CD4-positive, alpha-beta T cell treated with Interleukin-15 for 1 hour (primary cell): ENCODE data around the gene OSBPL9.
A peak's percentile ranks its signal among the peaks of the same experiment; 100 is the strongest.

Experiments
- DNase-seq: peaks from one replicate; pipeline ENCODE4 v3.0.0-alpha.2; 2020

Gene OSBPL9

GRCh38 chr1:51610637-51611036 is 6.3 kb upstream of the OSBPL9 start:
- DNase-seq: no peak

DNA sequence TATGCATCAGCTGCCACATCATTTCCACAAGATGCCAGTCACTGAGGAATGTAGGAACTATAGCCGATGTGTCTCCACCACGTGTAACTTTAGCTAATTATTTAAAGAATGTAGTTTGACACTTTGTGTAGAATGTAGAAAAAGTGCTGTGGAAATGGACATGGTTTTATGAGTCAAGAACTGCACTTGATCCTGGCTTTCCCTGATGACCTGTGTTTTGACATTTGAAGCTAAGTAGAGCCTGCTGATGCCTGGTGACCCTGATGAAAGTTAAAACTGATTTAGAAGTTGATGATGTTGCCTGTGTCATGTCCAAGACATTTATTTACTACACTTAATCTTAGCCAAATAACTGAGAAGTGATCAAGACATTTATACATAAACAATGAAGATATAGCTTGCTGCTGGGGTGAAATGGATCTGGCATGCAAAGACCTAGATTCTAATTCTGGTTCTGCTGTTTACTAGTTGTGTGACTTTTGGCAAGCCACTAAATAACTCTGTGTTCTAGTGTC is 4.4 kb upstream of the OSBPL9 start:
- DNase-seq: no peak

DNA sequence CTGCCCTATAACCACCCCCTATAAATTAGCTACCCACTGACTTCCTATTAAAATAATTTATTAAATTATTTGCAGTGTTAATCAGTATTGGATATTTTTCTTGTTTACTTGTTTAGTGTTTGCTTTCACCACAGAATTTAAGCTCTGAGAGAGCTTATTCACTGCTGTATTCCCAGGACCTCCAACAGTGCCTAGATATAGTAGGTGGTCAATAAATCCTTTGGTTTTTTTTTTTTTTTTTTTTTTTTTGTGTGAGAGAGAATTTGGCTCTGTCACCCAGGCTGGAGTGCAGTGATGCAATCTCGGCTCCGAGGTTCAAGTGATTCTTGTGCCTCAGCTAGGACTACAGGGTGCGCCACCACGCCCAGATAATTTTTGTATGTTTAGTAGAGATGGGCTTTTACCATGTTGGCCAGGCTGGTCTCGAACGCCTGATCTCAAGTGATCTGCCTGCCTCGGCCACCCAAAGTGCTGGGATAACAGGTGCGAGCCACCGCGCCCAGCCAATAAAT is 1.1 kb upstream of the OSBPL9 start:
- no peak for DNase-seq

GRCh38 chr1:51616490-51616889 is 402 bp upstream of the OSBPL9 start:
- DNase-seq: no peak

GRCh38 chr1:51618715-51619114 is 1.8 kb downstream of the OSBPL9 start:
- no peak for DNase-seq

GRCh38 chr1:51620470-51620869 is 3.6 kb downstream of the OSBPL9 start:
- DNase-seq: no peak

GRCh38 chr1:51621161-51621560 is 4.3 kb downstream of the OSBPL9 start:
- DNase-seq: no peak

DNA sequence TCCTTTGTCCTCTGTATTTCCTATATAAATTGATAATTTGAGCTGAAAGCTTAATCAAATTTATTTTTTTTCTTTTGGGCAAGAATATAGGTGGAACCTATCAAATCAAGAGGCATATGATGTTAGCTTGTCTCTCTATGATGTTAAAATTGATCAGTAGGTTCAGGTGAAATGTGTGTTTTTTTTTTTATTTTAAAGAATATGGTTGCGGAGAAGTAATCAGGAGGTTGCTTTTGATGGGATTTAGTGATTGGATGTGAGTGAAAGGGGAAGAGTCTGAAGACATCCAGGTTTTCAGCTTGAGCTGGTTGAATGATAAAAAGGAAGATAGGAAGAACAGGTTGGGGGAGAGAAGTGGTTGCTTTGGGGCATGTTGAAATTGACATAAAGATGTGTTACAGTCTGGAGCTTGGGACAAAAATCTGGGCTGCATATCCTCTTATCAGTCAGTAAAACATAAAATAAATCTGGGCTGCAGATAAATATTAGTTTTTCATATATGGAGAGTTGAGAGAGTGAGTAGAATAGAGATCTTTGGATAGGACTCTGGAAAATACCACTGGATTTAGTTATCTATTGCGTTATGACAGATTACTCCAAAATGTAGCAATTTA is 5.1 kb downstream of the OSBPL9 start:
- DNase-seq: no peak

DNA sequence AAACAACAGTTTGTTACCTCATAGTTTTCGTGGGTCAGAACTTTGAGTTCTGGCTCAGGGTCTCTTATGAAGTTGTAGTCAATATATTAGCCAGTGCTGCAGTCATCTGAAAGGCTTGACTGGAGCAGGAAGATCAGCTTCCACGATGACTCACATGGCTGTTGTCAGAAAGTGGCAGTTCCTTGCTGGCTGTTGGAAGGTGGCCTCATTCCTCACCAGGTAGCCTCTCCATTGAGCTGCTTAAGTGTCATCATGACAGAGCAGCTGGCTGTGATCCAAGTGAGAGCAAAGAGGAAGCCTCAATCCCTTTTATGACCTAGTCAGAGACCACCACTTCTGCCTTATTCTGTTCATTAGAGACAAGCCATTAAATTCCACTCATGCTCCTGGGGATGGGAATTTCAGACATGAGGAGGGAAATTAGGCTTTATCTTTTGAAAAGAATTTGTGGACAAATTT is 5.6 kb downstream of the OSBPL9 start:
- DNase-seq: peak; percentile 57

DNA sequence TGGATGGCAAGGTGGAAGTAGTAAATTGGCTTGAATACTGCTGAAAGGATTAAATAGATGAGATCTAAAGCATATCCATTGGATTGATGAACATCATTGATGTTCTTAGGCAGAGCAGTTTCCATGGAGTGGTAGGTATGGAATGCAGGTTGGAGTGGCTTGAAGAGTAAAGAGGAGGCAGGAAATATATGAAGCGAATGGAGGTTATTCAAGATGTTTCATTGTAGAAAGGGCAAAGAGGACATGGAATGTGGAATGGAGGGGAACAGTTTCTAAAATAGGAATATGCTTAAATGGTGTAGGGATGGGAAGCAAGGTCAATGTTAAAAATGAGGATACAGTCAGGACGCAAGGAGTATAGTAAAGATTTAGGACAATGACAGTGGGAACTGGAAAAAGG is 6.1 kb downstream of the OSBPL9 start:
- no peak for DNase-seq

DNA sequence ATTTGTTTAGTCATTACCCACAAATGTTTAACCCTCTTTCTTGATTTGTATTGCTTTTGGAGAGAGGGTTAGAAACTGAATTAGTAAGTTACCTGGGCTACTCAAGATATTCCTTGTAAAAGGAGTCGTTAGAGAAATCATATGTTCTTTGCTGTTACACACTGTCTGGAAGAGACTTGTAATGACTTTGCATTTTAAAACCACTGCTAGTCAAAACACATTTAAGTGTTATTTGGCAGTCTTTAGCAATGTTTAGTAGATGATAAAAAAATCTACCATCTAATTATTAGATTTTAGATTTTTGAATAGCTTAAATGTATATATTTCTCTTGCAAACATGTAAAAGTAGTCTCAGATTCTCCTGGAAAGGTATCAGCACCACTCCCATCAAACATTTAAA is 6.6 kb downstream of the OSBPL9 start:
- no peak for DNase-seq

DNA sequence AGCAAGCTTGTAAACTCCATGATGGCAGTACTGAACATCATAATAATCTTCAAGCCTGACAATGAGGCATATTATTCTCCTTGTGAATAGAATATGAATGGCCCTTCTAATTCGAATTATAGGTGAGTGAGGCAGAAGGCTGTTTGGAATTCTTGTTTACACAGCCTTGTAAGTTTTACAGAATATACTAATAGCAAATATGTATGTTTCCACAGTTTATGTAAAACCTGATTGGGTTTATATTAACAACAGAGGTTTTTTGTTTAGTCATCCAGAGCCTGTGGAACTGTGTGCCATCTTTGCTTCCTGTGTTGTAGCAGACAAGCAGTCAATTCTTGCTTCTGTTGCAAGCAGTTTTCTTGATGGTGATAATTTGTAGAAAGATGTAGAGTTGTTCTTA is 8.0 kb downstream of the OSBPL9 start:
- no peak for DNase-seq

- DNase-seq: no peak
These were observed 10.8 kb downstream of the OSBPL9 start for GRCh38 chr1:51627672-51628071.

GRCh38 chr1:51628715-51629590 is 12.1 kb downstream of the OSBPL9 start:
- no peak for DNase-seq

DNA sequence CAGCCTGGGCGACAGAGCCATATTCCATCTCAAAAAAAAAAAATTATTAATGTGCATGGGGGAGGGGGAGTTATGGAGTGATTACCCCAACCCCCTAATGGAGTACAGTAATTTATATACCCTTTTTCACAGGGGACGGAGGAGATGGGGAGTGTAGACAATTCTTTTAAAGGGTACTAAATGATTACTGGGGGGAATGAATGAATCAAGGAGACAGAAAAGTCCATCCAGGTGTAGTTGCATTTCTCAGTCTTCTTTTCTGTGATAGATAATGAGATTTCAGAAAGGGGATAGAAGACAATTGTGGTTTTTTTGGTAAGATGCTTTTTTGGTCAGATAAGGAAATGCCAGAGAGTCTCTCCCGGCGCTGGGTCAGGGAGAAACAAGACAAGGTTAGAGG is 13.0 kb downstream of the OSBPL9 start:
- no peak for DNase-seq

- DNase-seq: no peak
These were observed 13.5 kb downstream of the OSBPL9 start for GRCh38 chr1:51630393-51630792.

GRCh38 chr1:51630922-51631321 is 14.0 kb downstream of the OSBPL9 start:
- no peak for DNase-seq

GRCh38 chr1:51631747-51632146 is 14.9 kb downstream of the OSBPL9 start:
- DNase-seq: no peak

GRCh38 chr1:51634618-51635017 is 17.7 kb downstream of the OSBPL9 start:
- no peak for DNase-seq

GRCh38 chr1:51635615-51636014 is 18.7 kb downstream of the OSBPL9 start:
- DNase-seq: no peak

DNA sequence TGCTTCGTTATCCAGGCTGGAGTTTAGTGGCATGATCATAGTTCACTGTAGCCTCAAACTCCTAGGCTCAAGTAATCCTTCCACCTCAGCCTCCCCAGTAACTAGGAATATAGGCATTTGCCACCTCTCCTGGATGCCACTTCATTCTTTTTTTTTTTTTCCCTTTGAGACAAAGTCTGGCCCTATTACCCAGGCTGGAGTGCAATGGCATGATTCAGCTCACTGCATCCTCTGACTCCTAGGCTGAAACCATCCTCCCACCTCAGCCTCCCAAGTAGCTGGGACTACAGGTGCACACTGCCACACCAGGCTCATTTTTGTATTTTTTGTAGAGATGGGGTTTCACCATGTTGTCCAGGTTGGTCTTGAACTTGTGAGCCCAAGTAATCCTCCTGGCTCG is 19.3 kb downstream of the OSBPL9 start:
- DNase-seq: no peak

GRCh38 chr1:51636764-51637522 is 20.1 kb downstream of the OSBPL9 start:
- DNase-seq: no peak

GRCh38 chr1:51638350-51638749 is 21.5 kb downstream of the OSBPL9 start:
- DNase-seq: no peak
